ENCODE data around the gene ACSF3. TPM values are rescaled to one million over a fixed set of nuclear protein-coding genes. Genes with fewer than 3 reads are reported as not detected.
A peak's percentile ranks its signal among the peaks of the same experiment; 100 is the strongest.
"Not testable (repeated sequence)": the region's sequence is repeated elsewhere in the genome, so short reads cannot be mapped to it uniquely, and the experiment has no call there.

Gene ACSF3
- total RNA-seq, 1 donor from 2014 or later: 18.6 TPM

- no peak for DNase-seq (ENCODE audit: low read depth in 2 of 2)
These were observed 65.6 kb downstream of the ACSF3 start for GRCh38 chr16:89159066-89159849.

GRCh38 chr16:89159850-89160354 lies 66.2 kb downstream of the ACSF3 start:
- no peak for DNase-seq (ENCODE audit: low read depth in 2 of 2)

GRCh38 chr16:89160977-89161701 lies 67.5 kb downstream of the ACSF3 start:
- no peak for DNase-seq (ENCODE audit: low read depth in 2 of 2)

- DNase-seq (ENCODE audit: low read depth in 2 of 2): no peak
These were observed 68.4 kb downstream of the ACSF3 start for GRCh38 chr16:89161763-89162713.

- DNase-seq (ENCODE audit: low read depth in 2 of 2): no peak
These were observed 69.6 kb downstream of the ACSF3 start for GRCh38 chr16:89163297-89163696.

GRCh38 chr16:89164436-89164835 lies 70.8 kb downstream of the ACSF3 start:
- DNase-seq (ENCODE audit: low read depth in 2 of 2): no peak

GRCh38 chr16:89164847-89165680 lies 71.4 kb downstream of the ACSF3 start:
- no peak for DNase-seq (ENCODE audit: low read depth in 2 of 2)

GRCh38 chr16:89165681-89165979 lies 72.0 kb downstream of the ACSF3 start:
- DNase-seq (ENCODE audit: low read depth in 2 of 2): not testable (repeated sequence)

GRCh38 chr16:89166696-89167424 lies 73.2 kb downstream of the ACSF3 start:
- DNase-seq (ENCODE audit: low read depth in 2 of 2): no peak

GRCh38 chr16:89167425-89167941 lies 73.8 kb downstream of the ACSF3 start:
- DNase-seq (ENCODE audit: low read depth in 2 of 2): peak; percentile 41 to 60

GRCh38 chr16:89168381-89169189 lies 74.9 kb downstream of the ACSF3 start:
- no peak for DNase-seq (ENCODE audit: low read depth in 2 of 2)

- DNase-seq (ENCODE audit: low read depth in 2 of 2): no peak
These were observed 76.1 kb downstream of the ACSF3 start for GRCh38 chr16:89169778-89170177.

- no peak for DNase-seq (ENCODE audit: low read depth in 2 of 2)
These were observed 76.9 kb downstream of the ACSF3 start for GRCh38 chr16:89170346-89171215.

GRCh38 chr16:89171216-89172170 lies 77.8 kb downstream of the ACSF3 start, which contains the start of gene CDH15:
TSS of gene CDH15 (plus strand) at chr16:89171748. CDS start at chr16:89171832, 84 bp downstream.
- DNase-seq (ENCODE audit: low read depth in 2 of 2): peak; percentile 68 to 92

- no peak for DNase-seq (ENCODE audit: low read depth in 2 of 2)
These were observed 78.5 kb downstream of the ACSF3 start for GRCh38 chr16:89172171-89172527.

- no peak for DNase-seq (ENCODE audit: low read depth in 2 of 2)
These were observed 79.0 kb downstream of the ACSF3 start for GRCh38 chr16:89172528-89173173.

Data from dermis microvascular lymphatic vessel endothelial cell (primary cell).